ENCODE results near the gene IP6K3. TPM values are rescaled to one million over a fixed set of nuclear protein-coding genes. Genes with fewer than 3 reads are reported as not detected.

Gene IP6K3
- total and polyA plus RNA-seq, 2 donors (not counting 1 experiment from before 2014, with no cell fraction given) = not detected

DNA sequence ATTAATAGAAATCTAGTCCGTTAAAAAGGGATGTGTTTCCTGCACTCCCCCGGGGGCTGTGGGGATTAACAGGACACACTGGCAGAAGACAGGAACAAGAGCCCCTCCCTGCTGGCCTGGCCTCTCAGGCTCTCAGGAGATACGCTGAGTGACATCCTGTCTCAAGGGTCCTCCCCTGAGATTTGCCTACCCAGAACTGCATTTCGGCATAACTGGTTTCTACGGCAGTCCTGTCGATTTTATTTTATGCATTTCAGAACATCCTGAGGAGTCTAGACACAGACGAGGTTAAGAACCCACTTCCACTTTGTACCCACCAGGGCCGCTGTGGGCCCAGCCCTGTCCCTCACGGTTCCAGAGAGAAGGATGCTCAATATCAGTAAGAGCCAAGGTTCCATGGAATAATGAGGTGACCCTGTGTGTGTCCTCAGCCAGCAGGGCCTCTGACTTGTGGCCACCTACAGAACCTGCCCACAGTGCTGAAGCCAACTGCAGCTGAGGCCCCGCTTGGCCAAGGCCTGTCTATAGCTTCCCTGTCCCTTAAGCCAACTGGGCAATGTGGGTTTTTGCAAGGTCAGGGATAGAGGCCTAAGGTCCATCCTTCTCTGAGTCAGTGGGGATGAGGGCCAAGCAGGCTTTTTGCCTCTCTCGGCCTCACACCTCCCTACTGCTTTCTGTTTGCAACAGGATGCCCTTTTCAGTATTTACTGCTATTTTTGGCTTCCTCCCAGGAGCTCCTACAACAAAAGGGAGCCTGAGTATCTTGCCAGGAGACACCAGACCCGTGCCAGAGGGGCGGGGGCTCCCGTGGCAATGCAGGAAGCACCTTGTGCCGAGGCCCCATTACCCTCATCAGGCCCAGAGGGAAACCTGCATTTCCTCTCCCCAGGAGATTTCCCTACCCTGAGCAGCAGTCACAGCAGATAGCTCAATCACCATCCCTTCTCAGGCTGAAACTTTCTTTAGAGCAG lies 49.9 kb downstream of the IP6K3 start:
- H3K27ac ChIP-seq (ENCODE audit: low read length in 2 of 2) = peak overlapping the region; percentile 91 to 92
- Mint-ChIP-seq H3K27ac (peak overlapping the region; percentile 91), H3K9me3 (ENCODE audit: insufficient read depth) (no peaks in the 10 kb centered on the region), H3K4me3 (peak overlapping the region; percentile 83), H3K27me3 (no peaks in the 10 kb centered on the region), H3K4me1 (peaks cover 85% of the 10 kb centered on the region)
- ChIA-PET CTCF (interaction anchor here (0.6 to 2.1 kb wide), 14 partner anchors 10 to 132 kb away, joined by 3 to 10 read pairs (median 4); partner anchors contain the start of gene UQCC2), POLR2A (interaction anchor here (0.5 to 2.1 kb wide), 4 partner anchors 9 to 384 kb away, joined by 3 to 6 read pairs (median 4); partner anchors contain the start of gene UQCC2)
- peaks cover 87 to 91% of the 10 kb centered on the region in 2 donors for H3K4me1 ChIP-seq (ENCODE audit: control insufficient read depth in 2 of 2, insufficient read depth in 2 of 2, low read length in 2 of 2)
- intact Hi-C loops (cut with micrococcal nuclease) = loop anchor here (1.0 kb wide), 1 partner anchor 14 kb away; the partner anchor contains the start of gene UQCC2
- ATAC-seq (ENCODE audit: low read depth) (peak; percentile 66), DNase-seq (peak; percentile 84)
- WGBS (ENCODE audit: insufficient coverage) = 9% methylated on average over 14 of the region's 15 CpGs
- peak overlapping the region; percentile 55 for H2AFZ ChIP-seq (ENCODE audit: insufficient read depth, low read depth, low read length, poor library complexity, severe bottlenecking)
- peaks cover 12% of the 10 kb centered on the region for H3K79me2 ChIP-seq (ENCODE audit: control insufficient read depth, insufficient read depth, low read length)
- H3K9ac ChIP-seq (ENCODE audit: low read length) = peak overlapping the region; percentile 59
- no peaks in the 10 kb centered on the region for H4K20me1 ChIP-seq (ENCODE audit: control insufficient read depth, insufficient read depth, low read length, poor library complexity, severe bottlenecking)
- peak overlapping the region; percentile 82 for H3K4me2 ChIP-seq (replicated peaks; ENCODE audit: low read depth, low read length, poor library complexity, severe bottlenecking)
- peaks cover 0 to 18% of the 10 kb centered on the region in 2 experiments for H3K36me3 ChIP-seq (replicated peaks in 1 of 2; ENCODE audit: control extremely low read depth in 1 of 2, control insufficient read depth in 1 of 2, extremely low read depth in 1 of 2, insufficient read depth in 2 of 2, low read length in 1 of 2)
- no peaks in the 10 kb centered on the region for H3K9me3 ChIP-seq (ENCODE audit: control extremely low read depth in 1 of 3, control insufficient read depth in 2 of 3, insufficient read depth in 1 of 3, low read length in 2 of 3)
- TF ChIP-seq, protein P1, sequence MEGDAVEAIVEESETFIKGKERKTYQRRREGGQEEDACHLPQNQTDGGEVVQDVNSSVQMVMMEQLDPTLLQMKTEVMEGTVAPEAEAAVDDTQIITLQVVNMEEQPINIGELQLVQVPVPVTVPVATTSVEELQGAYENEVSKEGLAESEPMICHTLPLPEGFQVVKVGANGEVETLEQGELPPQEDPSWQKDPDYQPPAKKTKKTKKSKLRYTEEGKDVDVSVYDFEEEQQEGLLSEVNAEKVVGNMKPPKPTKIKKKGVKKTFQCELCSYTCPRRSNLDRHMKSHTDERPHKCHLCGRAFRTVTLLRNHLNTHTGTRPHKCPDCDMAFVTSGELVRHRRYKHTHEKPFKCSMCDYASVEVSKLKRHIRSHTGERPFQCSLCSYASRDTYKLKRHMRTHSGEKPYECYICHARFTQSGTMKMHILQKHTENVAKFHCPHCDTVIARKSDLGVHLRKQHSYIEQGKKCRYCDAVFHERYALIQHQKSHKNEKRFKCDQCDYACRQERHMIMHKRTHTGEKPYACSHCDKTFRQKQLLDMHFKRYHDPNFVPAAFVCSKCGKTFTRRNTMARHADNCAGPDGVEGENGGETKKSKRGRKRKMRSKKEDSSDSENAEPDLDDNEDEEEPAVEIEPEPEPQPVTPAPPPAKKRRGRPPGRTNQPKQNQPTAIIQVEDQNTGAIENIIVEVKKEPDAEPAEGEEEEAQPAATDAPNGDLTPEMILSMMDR (IDR thresholded peaks at IDR 0.05) = no peak
- no peak for TF ChIP-seq EZH2 (IDR thresholded peaks at IDR 0.05; ENCODE audit: borderline replicate concordance, insufficient read depth, low read depth, low read length, poor library complexity, severe bottlenecking)
- no peaks in the 10 kb centered on the region for H3K27me3 ChIP-seq (replicated peaks in 1 of 4; ENCODE audit: control extremely low read depth in 1 of 4, control insufficient read depth in 3 of 4, insufficient read depth in 4 of 4, low read length in 3 of 4)
- H3K4me3 ChIP-seq (ENCODE audit: control extremely low read depth in 1 of 5, extremely low read depth in 1 of 5, insufficient read depth in 1 of 5, low read depth in 2 of 5, low read length in 4 of 5) = peak overlapping the region in 4 of 5 experiments; percentile 18 to 49 (median 28)
